ENCODE results near the gene WDR1.

WDR1 gene

GRCh38 chr4:10084651-10085358, 31.8 kb downstream of the WDR1 start:
- no peak for DNase-seq (ENCODE audit: low spot score)

- DNase-seq (ENCODE audit: low spot score) = no peak
These were observed 32.5 kb downstream of the WDR1 start for GRCh38 chr4:10083861-10084641.

- no peak for DNase-seq (ENCODE audit: low spot score)
These were observed 33.2 kb downstream of the WDR1 start for GRCh38 chr4:10083331-10083771.

GRCh38 chr4:10082459-10083272, 33.9 kb downstream of the WDR1 start:
- no peak for DNase-seq (ENCODE audit: low spot score)

GRCh38 chr4:10082047-10082446, 34.6 kb downstream of the WDR1 start:
- no peak for DNase-seq (ENCODE audit: low spot score)

- no peak for DNase-seq (ENCODE audit: low spot score)
These were observed 35.4 kb downstream of the WDR1 start for GRCh38 chr4:10081218-10081606.

GRCh38 chr4:10080589-10081217, 35.9 kb downstream of the WDR1 start:
- DNase-seq (ENCODE audit: low spot score) = no peak

GRCh38 chr4:10079912-10080588, 36.5 kb downstream of the WDR1 start:
- DNase-seq (ENCODE audit: low spot score) = no peak

- DNase-seq (ENCODE audit: low spot score) = no peak
These were observed 37.3 kb downstream of the WDR1 start for GRCh38 chr4:10079256-10079655.

- DNase-seq (ENCODE audit: low spot score) = no peak
These were observed 37.9 kb downstream of the WDR1 start for GRCh38 chr4:10078481-10079233.

GRCh38 chr4:10077483-10078335, 38.9 kb downstream of the WDR1 start:
- DNase-seq (ENCODE audit: low spot score) = peak; percentile 81

GRCh38 chr4:10077076-10077475, 39.5 kb downstream of the WDR1 start:
- DNase-seq (ENCODE audit: low spot score) = no peak

GRCh38 chr4:10075953-10076391, 40.6 kb downstream of the WDR1 start:
- no peak for DNase-seq (ENCODE audit: low spot score)

- no peak for DNase-seq (ENCODE audit: low spot score)
These were observed 41.3 kb downstream of the WDR1 start for GRCh38 chr4:10075158-10075863.

GRCh38 chr4:10074767-10075105, 41.9 kb downstream of the WDR1 start:
- DNase-seq (ENCODE audit: low spot score) = peak; percentile 72

- DNase-seq (ENCODE audit: low spot score) = no peak
These were observed 42.4 kb downstream of the WDR1 start for GRCh38 chr4:10074076-10074766.

GRCh38 chr4:10072420-10073017, 44.1 kb downstream of the WDR1 start:
- DNase-seq (ENCODE audit: low spot score) = no peak

GRCh38 chr4:10069075-10069642, 47.4 kb downstream of the WDR1 start:
- no peak for DNase-seq (ENCODE audit: low spot score)

Measured in kidney capillary endothelial cell (primary cell).